Mammary epithelial cell (primary cell): ENCODE data around the gene PPP1R9B.

Source experiments
- CTCF ChIP-seq, 2 donors: IDR thresholded peaks in 1 of 2; conservative IDR thresholded peaks in 1 of 2; 2 replicates each; pipeline ENCODE4 v1.5.1; 2011 to 2012; ENCODE audit warnings: inconsistent platforms in 2 of 2, low read length in 2 of 2, mild to moderate bottlenecking in 2 of 2, control low read depth in 1 of 2, low read depth in 1 of 2; ENCODE audit not compliant: insufficient read depth in 1 of 2; ENCODE audit errors: extremely low read depth in 1 of 2
- EZH2 ChIP-seq: IDR thresholded peaks from 2 replicates; pipeline ENCODE4 v1.6.1; 2012; ENCODE audit warnings: low read length, inconsistent platforms, borderline replicate concordance

GRCh38 chr17:50090071-50090470, 60.4 kb downstream of the PPP1R9B start:
- no peak for TF ChIP-seq CTCF (conservative IDR thresholded peaks at IDR 0.05 in 1 of 2, IDR thresholded peaks at IDR 0.05 in 1 of 2; ENCODE audit: extremely low read depth in 1 of 2, insufficient read depth in 1 of 2, low read depth in 1 of 2, low read length in 2 of 2)
- no peak for TF ChIP-seq EZH2
